Fibroblast of lung (primary cell): ENCODE measurements around the gene CYP4A11.
"Not testable (repeated sequence)": the region's sequence is repeated elsewhere in the genome, so short reads cannot be mapped to it uniquely, and the experiment has no call there.

Experiments
- EZH2 ChIP-seq: IDR thresholded peaks from 2 replicates; pipeline ENCODE4 v1.5.1; 2012; ENCODE audit warnings: low read length, control low read depth, mild to moderate bottlenecking; ENCODE audit errors: missing control alignments
- TF ChIP-seq, protein P1 (sequence below), 2 donors: IDR thresholded peaks in 1 of 2; conservative IDR thresholded peaks in 1 of 2; 1 replicate in 1 of 2; 2 replicates in 1 of 2; pipeline ENCODE4 v1.5.1; 2011 to 2012; ENCODE audit warnings: low read length in 2 of 2, control low read depth in 1 of 2, inconsistent platforms in 1 of 2, low read depth in 1 of 2, mild to moderate bottlenecking in 1 of 2

DNA sequence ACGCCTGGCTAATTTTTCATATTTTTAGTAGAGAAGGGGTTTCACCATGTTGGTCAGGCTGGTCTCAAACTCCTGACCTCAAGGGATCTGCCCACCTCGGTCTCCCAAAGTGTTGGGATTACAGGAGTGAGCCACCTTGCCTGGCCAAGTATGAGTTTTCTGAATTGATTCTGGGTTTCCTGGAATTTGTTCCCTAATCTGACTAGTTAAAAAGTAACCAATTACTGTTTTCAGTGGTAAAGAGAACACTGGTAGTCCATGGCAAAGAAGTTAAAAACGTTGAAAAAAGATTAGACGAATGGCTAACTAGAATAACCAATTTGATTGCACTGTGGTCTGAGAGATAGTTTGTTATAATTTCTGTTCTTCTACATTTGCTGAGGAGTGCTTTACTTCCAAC, 21.0 kb upstream of the CYP4A11 start:
- TF ChIP-seq, protein P1, sequence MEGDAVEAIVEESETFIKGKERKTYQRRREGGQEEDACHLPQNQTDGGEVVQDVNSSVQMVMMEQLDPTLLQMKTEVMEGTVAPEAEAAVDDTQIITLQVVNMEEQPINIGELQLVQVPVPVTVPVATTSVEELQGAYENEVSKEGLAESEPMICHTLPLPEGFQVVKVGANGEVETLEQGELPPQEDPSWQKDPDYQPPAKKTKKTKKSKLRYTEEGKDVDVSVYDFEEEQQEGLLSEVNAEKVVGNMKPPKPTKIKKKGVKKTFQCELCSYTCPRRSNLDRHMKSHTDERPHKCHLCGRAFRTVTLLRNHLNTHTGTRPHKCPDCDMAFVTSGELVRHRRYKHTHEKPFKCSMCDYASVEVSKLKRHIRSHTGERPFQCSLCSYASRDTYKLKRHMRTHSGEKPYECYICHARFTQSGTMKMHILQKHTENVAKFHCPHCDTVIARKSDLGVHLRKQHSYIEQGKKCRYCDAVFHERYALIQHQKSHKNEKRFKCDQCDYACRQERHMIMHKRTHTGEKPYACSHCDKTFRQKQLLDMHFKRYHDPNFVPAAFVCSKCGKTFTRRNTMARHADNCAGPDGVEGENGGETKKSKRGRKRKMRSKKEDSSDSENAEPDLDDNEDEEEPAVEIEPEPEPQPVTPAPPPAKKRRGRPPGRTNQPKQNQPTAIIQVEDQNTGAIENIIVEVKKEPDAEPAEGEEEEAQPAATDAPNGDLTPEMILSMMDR (conservative IDR thresholded peaks at IDR 0.05 in 1 of 2, IDR thresholded peaks at IDR 0.05 in 1 of 2; ENCODE audit: low read depth in 1 of 2, low read length in 2 of 2): not testable (repeated sequence)
- TF ChIP-seq EZH2: not testable (repeated sequence)
